Right lobe of liver (tissue), 4 donors: Measurements from ENCODE around the gene PFKFB4.

Experiments used
- POLR2A ChIP-seq: fragments of 450-650 bp; IDR thresholded peaks from one replicate; pipeline ENCODE4 v1.6.1; 2017; ENCODE audit warnings: antibody characterized with exemption, mild to moderate bottlenecking
- TF ChIP-seq, protein P1 (sequence below), 4 donors: fragments of 200-600 bp in 3 of 4; fragments of 450-650 bp in 1 of 4; IDR thresholded peaks; one replicate each; pipeline versions ENCODE4 v1.5.1 to v1.8.0; 2016 to 2022; ENCODE audit warnings: antibody characterized with exemption in 4 of 4, mild to moderate bottlenecking in 2 of 4
- donor health status: DM: no; HTN: no; CAD: no.
- donor health status: DM: no; HTN: no; CAD: no.
- donor health status: DM: no; HTN: yes; CAD: no.

DNA sequence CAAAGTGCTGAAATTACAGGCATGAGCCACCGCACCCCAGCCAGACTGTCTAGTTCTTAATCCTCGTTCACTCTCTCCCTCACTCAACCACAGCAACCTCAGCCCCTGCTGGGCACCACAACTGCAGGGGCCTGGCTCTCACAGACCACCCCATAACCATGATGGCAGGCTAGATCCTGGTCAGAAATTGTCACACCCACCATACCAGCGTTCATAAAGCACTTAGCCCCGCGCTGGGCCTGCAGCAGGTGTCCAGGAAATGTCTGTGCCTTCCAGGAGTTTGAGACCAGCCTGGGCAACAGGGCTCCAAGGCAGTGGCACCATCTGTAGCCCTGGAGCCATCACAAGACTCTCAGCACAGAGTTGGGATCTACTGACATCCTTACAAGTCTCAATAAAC lies 54.5 kb downstream of the PFKFB4 start:
- TF ChIP-seq POLR2A = no peak
- TF ChIP-seq, protein P1, sequence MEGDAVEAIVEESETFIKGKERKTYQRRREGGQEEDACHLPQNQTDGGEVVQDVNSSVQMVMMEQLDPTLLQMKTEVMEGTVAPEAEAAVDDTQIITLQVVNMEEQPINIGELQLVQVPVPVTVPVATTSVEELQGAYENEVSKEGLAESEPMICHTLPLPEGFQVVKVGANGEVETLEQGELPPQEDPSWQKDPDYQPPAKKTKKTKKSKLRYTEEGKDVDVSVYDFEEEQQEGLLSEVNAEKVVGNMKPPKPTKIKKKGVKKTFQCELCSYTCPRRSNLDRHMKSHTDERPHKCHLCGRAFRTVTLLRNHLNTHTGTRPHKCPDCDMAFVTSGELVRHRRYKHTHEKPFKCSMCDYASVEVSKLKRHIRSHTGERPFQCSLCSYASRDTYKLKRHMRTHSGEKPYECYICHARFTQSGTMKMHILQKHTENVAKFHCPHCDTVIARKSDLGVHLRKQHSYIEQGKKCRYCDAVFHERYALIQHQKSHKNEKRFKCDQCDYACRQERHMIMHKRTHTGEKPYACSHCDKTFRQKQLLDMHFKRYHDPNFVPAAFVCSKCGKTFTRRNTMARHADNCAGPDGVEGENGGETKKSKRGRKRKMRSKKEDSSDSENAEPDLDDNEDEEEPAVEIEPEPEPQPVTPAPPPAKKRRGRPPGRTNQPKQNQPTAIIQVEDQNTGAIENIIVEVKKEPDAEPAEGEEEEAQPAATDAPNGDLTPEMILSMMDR (IDR thresholded peaks at IDR 0.05) = no peak
